H1 (cell line): ENCODE measurements around the gene INO80. TPM values are rescaled to one million over a fixed set of nuclear protein-coding genes. Genes with fewer than 3 reads are reported as not detected.
A peak's percentile ranks its signal among the peaks of the same experiment; 100 is the strongest.

ENCODE experiments used
- CTCF ChIA-PET: fragments of 300-600 bp; sonication (Branson Sonifier 250); formaldehyde crosslinking; loops from one replicate; lab custom pipeline; 2021; ENCODE audit not compliant: partially characterized antibody; lab: Charles Lee
- POLR2A ChIA-PET: fragments of 300-600 bp; sonication (Branson Sonifier 250); formaldehyde crosslinking; loops from one replicate; lab custom pipeline; 2021; ENCODE audit warnings: inconsistent platforms; ENCODE audit not compliant: partially characterized antibody; lab: Charles Lee
- DNase-seq, 2 experiments: peaks; one replicate each; pipeline versions ENCODE4 v3.0.0 to v3.0.0-alpha.2; 2010 to 2022; ENCODE audit warnings: low spot score in 2 of 2, low read depth in 1 of 2, mixed read lengths in 1 of 2
- FAIRE-seq: peaks from 2 replicates; lab custom pipeline; 2011; peaks lifted over from hg19 to GRCh38; lab: Jason Lieb, UNC
- H2AFZ ChIP-seq: 2 replicates; pipeline ENCODE4 v1.8.1; 2012; ENCODE audit warnings: low read length, inconsistent platforms
- H2AK5ac ChIP-seq: 2 replicates; pipeline ENCODE4 v1.6.1; 2013; ENCODE audit warnings: low read depth, low read length
- H2BK120ac ChIP-seq: replicated peaks from 2 replicates; pipeline ENCODE3; 2013; ENCODE audit warnings: low read depth, low read length, inconsistent platforms
- H2BK12ac ChIP-seq: 2 replicates; pipeline ENCODE4 v1.6.1; 2013; ENCODE audit warnings: low read depth, low read length
- H2BK15ac ChIP-seq: 2 replicates; pipeline ENCODE4 v1.6.1; 2013; ENCODE audit warnings: low read length
- H2BK20ac ChIP-seq: 2 replicates; pipeline ENCODE4 v1.6.1; 2013; ENCODE audit warnings: low read length
- H2BK5ac ChIP-seq: 2 replicates; pipeline ENCODE4 v1.6.1; 2013; ENCODE audit warnings: low read depth, low read length
- H3K14ac ChIP-seq: 2 replicates; pipeline ENCODE4 v1.6.1; 2013; ENCODE audit warnings: inconsistent platforms; ENCODE audit not compliant: insufficient read length
- H3K18ac ChIP-seq: 2 replicates; pipeline ENCODE4 v1.6.1; 2013; ENCODE audit warnings: low read length; ENCODE audit errors: extremely low read depth
- H3K23ac ChIP-seq: 2 replicates; pipeline ENCODE4 v1.6.1; 2013; ENCODE audit warnings: inconsistent platforms; ENCODE audit not compliant: insufficient read length
- H3K23me2 ChIP-seq: 2 replicates; pipeline ENCODE4 v1.6.1; 2013; ENCODE audit warnings: low read depth, low read length
- H3K27ac ChIP-seq: 2 replicates; pipeline ENCODE4 v1.6.1; 2011; ENCODE audit warnings: low read depth, low read length, inconsistent platforms
- H3K27me3 ChIP-seq, 4 experiments: replicated peaks in 1 of 4; 1 replicate in 1 of 4; 2 replicates in 3 of 4; pipeline versions ENCODE4 v1.6.1 to v1.8.1; 2011 to 2013; ENCODE audit warnings: low read length in 3 of 4, mild to moderate bottlenecking in 3 of 4, inconsistent platforms in 2 of 4, mixed read lengths in 2 of 4, moderate library complexity in 1 of 4; ENCODE audit not compliant: control insufficient read depth in 3 of 4, insufficient read depth in 3 of 4; ENCODE audit errors: extremely low read depth in 1 of 4
- H3K36me3 ChIP-seq, 4 experiments: 2 replicates each; pipeline versions ENCODE4 v1.6.1 to v1.8.1; 2011 to 2013; ENCODE audit warnings: mild to moderate bottlenecking in 4 of 4, low read length in 3 of 4, moderate library complexity in 2 of 4, control low read depth in 1 of 4, inconsistent platforms in 1 of 4; ENCODE audit not compliant: insufficient read depth in 4 of 4, control insufficient read depth in 2 of 4
- H3K4ac ChIP-seq: replicated peaks from 2 replicates; pipeline ENCODE3; 2013; ENCODE audit warnings: low read length, low read depth, mixed read lengths, inconsistent platforms; ENCODE audit not compliant: insufficient read length
- H3K4me1 ChIP-seq, 4 experiments: replicated peaks in 1 of 4; 1 replicate in 1 of 4; 2 replicates in 3 of 4; pipeline versions ENCODE4 v1.6.1 to v1.8.1; 2011 to 2013; ENCODE audit warnings: low read length in 3 of 4, inconsistent platforms in 2 of 4, mixed read lengths in 1 of 4; ENCODE audit not compliant: insufficient read depth in 4 of 4, control insufficient read depth in 3 of 4
- H3K4me2 ChIP-seq, 2 experiments: 2 replicates each; pipeline versions ENCODE4 v1.6.1 to v1.8.1; 2011 to 2013; ENCODE audit warnings: low read depth in 2 of 2, low read length in 2 of 2, control low read depth in 1 of 2, inconsistent platforms in 1 of 2, mild to moderate bottlenecking in 1 of 2; ENCODE audit not compliant: insufficient read depth in 1 of 2
- H3K4me3 ChIP-seq, 4 experiments: fragments of 200-600, 300-600 bp in 1 of 4; sonication (generic), shearing (Covaris generic), sonication (Bioruptor Twin) in 1 of 4; 2 replicates each; pipeline versions ENCODE4 v1.5.1 to v1.8.1; 2011 to 2016; ENCODE audit warnings: low read length in 4 of 4, low read depth in 3 of 4, control low read depth in 2 of 4, inconsistent platforms in 2 of 4, mild to moderate bottlenecking in 2 of 4, mixed read lengths in 1 of 4, moderate library complexity in 1 of 4; ENCODE audit not compliant: insufficient read depth in 2 of 4; ENCODE audit errors: extremely low read depth in 1 of 4
- H3K56ac ChIP-seq: replicated peaks from 2 replicates; pipeline ENCODE3; 2013; ENCODE audit warnings: low read depth, mild to moderate bottlenecking, mixed read lengths, low read length, inconsistent platforms; ENCODE audit not compliant: insufficient read length
- H3K79me1 ChIP-seq: 2 replicates; pipeline ENCODE4 v1.6.1; 2013; ENCODE audit warnings: low read depth, low read length, control low read depth
- H3K79me2 ChIP-seq, 2 experiments: 2 replicates each; pipeline versions ENCODE4 v1.6.1 to v1.8.1; 2012 to 2013; ENCODE audit warnings: low read length in 2 of 2, mild to moderate bottlenecking in 2 of 2, inconsistent platforms in 1 of 2; ENCODE audit not compliant: insufficient read depth in 2 of 2, control insufficient read depth in 1 of 2
- H3K9ac ChIP-seq, 4 experiments: replicated peaks in 1 of 4; 1 replicate in 1 of 4; 2 replicates in 3 of 4; pipeline versions ENCODE4 v1.6.1 to v1.8.1; 2011 to 2013; ENCODE audit warnings: low read depth in 3 of 4, low read length in 3 of 4, control low read depth in 2 of 4, mild to moderate bottlenecking in 2 of 4, moderate library complexity in 2 of 4, inconsistent platforms in 1 of 4; ENCODE audit errors: extremely low read depth in 1 of 4
- H3K9me3 ChIP-seq, 2 experiments: 2 replicates each; pipeline versions ENCODE4 v1.6.1 to v1.8.1; 2012 to 2013; ENCODE audit warnings: mild to moderate bottlenecking in 2 of 2, moderate library complexity in 2 of 2, control low read depth in 1 of 2, inconsistent platforms in 1 of 2, low read depth in 1 of 2, low read length in 1 of 2, mixed read lengths in 1 of 2; ENCODE audit not compliant: insufficient read depth in 2 of 2
- H4K20me1 ChIP-seq, 2 experiments: replicated peaks in 1 of 2; 2 replicates each; pipeline versions ENCODE3 to v1.8.1; 2011 to 2013; ENCODE audit warnings: inconsistent platforms in 2 of 2, low read length in 2 of 2, mild to moderate bottlenecking in 1 of 2; ENCODE audit not compliant: insufficient read depth in 2 of 2, control insufficient read depth in 1 of 2
- H4K5ac ChIP-seq: 2 replicates; pipeline ENCODE4 v1.6.1; 2013; ENCODE audit warnings: low read length, low read depth, mixed read lengths, inconsistent platforms; ENCODE audit not compliant: insufficient read length
- H4K8ac ChIP-seq: 2 replicates; pipeline ENCODE4 v1.8.0; 2013; ENCODE audit warnings: mild to moderate bottlenecking, moderate library complexity, low read length, inconsistent platforms; ENCODE audit not compliant: insufficient read depth; ENCODE audit errors: extremely low read depth
- H4K91ac ChIP-seq: replicated peaks from 2 replicates; pipeline ENCODE3; 2013; ENCODE audit warnings: low read length, mixed read lengths, inconsistent platforms; ENCODE audit not compliant: insufficient read length
- CEBPB ChIP-seq: IDR thresholded peaks from 2 replicates; pipeline ENCODE4 v1.6.1; 2012; ENCODE audit warnings: low read depth, low read length
- CHD1 ChIP-seq: IDR thresholded peaks from 2 replicates; pipeline ENCODE4 v1.6.1; 2012; ENCODE audit warnings: low read depth, low read length, improper control_type of control experiment
- CREB1 ChIP-seq: IDR thresholded peaks from 2 replicates; pipeline ENCODE4 v1.6.1; 2012; ENCODE audit warnings: inconsistent platforms
- FOSL1 ChIP-seq: IDR thresholded peaks from 2 replicates; pipeline ENCODE4 v1.6.1; 2011; ENCODE audit warnings: mild to moderate bottlenecking, low read depth, low read length, moderate library complexity; ENCODE audit not compliant: insufficient read depth
- RAD21 ChIP-seq, 2 experiments: IDR thresholded peaks in 1 of 2; conservative IDR thresholded peaks in 1 of 2; 2 replicates each; pipeline ENCODE4 v1.6.1; 2011; ENCODE audit warnings: low read depth in 2 of 2, low read length in 2 of 2, improper control_type of control experiment in 1 of 2, inconsistent platforms in 1 of 2, mild to moderate bottlenecking in 1 of 2, moderate library complexity in 1 of 2
- RNF2 ChIP-seq: fragments of 200-900, 300-1000 bp; sonication (generic); IDR thresholded peaks from 2 replicates; pipeline ENCODE4 v1.7.1; 2016; ENCODE audit warnings: borderline replicate concordance, low read depth, mild to moderate bottlenecking, antibody characterized with exemption, low read length; ENCODE audit not compliant: poor library complexity, severe bottlenecking; ENCODE audit errors: missing control alignments
- SAP30 ChIP-seq: fragments of 300-600 bp; sonication (generic); IDR thresholded peaks from 2 replicates; pipeline ENCODE4 v1.7.1; 2012; ENCODE audit warnings: low read length, moderate library complexity, mild to moderate bottlenecking, inconsistent platforms; ENCODE audit not compliant: insufficient read depth, insufficient replicate concordance
- SIN3A ChIP-seq, 2 experiments: IDR thresholded peaks in 1 of 2; conservative IDR thresholded peaks in 1 of 2; 2 replicates each; pipeline ENCODE4 v1.6.1; 2011 to 2012; ENCODE audit warnings: low read length in 2 of 2, improper control_type of control experiment in 1 of 2, low read depth in 1 of 2, mild to moderate bottlenecking in 1 of 2
- SIRT6 ChIP-seq: IDR thresholded peaks from one replicate; pipeline ENCODE4 v1.7.1; 2012; ENCODE audit warnings: low read length, inconsistent platforms
- TAF1 ChIP-seq: IDR thresholded peaks from 2 replicates; pipeline ENCODE4 v1.6.1; 2011; ENCODE audit warnings: mild to moderate bottlenecking, low read depth, low read length
- TCF12 ChIP-seq: IDR thresholded peaks from 2 replicates; pipeline ENCODE4 v1.6.1; 2011; ENCODE audit warnings: low read depth, mild to moderate bottlenecking, low read length
- WGBS, 2 experiments: shearing (Covaris generic) in 1 of 2; methylation state at CpG; one replicate each; pipeline versions ENCODE4 v1.1.6 to v1.1.7; 2013 to 2015; ENCODE audit warnings: low lambda C conversion rate in 2 of 2, mixed read lengths in 2 of 2, inconsistent platforms in 1 of 2, low coverage in 1 of 2, missing lambda C conversion rate in 1 of 2; ENCODE audit not compliant: insufficient replicate concordance in 2 of 2, insufficient coverage in 1 of 2, insufficient read length in 1 of 2; ENCODE audit errors: extremely low coverage in 1 of 2, missing lambda C conversion rate in 1 of 2; 5-methylcytosine and 5-hydroxymethylcytosine counted together
- polyA plus RNA-seq, 7 experiments: library from polyadenylated mRNA; depleted of rRNA in 3 of 7; stranded (reverse) in 5 of 7; unstranded in 2 of 7; fragments of >200 nt in 5 of 7; fragments of 200-250 nt in 2 of 7; gene quantifications; 1 replicate in 5 of 7; 2 replicates in 1 of 7; 4 replicates in 1 of 7; pipeline versions ENCODE4 v1.2.1 to v1.2.3, GENCODE V29; 2011 to 2013; ENCODE audit warnings: missing spikeins in 2 of 7, mixed read lengths in 2 of 7
- total RNA-seq: library from RNA; stranded (reverse); fragmentation: NEBNext Ultra II Directional; extraction: Animal tissue kit (Norgen Biotek cat#: 25700); gene quantifications from 2 replicates; pipeline ENCODE4 v1.2.1, GENCODE V29; 2021
- TF ChIP-seq, protein P1 (sequence below): IDR thresholded peaks from 2 replicates; pipeline ENCODE4 v1.6.1; 2011; ENCODE audit warnings: low read depth, mild to moderate bottlenecking, low read length; ENCODE audit not compliant: insufficient read depth

The INO80 gene
- total and polyA plus RNA-seq, 2 of the 8 experiments (the other 6 are each of a cell fraction or from before 2014, with no cell fraction given), result 4.3 to 24.5 TPM

DNA sequence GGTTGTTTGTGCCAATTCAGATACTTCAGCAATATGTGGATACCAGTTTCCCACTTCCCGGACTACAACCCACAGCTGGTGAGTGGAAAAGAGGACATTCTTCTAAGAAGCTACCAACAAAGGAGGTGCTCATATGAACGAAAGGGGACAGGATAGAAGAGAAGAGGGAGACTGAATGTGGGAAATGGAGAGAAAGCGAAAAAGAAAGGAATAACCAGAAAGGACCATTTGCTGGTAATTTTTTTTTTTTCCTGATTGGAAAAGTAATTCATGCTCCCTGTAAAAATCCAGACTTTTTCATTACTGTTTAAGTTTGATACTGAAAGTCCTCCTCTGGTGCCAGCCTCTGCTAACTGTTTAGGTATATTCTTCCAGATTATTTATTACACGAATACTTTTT, 164.3 kb downstream of the INO80 start:
- DNase-seq (no peak), FAIRE-seq (no peak)
- Histone ChIP-seq H4K20me1 (peaks cover 0 to 10% of the 10 kb centered on the region in 2 experiments), H3K27ac (no peak overlapping the region), H3K79me1 (no peaks in the 10 kb centered on the region; the same call in 1 of the 2 replicates), H3K14ac (no peak overlapping the region), H3K23ac (no peak overlapping the region), H3K4ac (no peak overlapping the region), H2BK20ac (no peak overlapping the region), H4K91ac (no peak overlapping the region), H3K9me3 (no peaks in the 10 kb centered on the region), H3K9ac (no peak overlapping the region; a peak in 1 of 7 replicates), H3K4me2 (peak overlapping the region in 1 of 2 experiments; percentile 84; a peak in 1 of 4 replicates), H3K27me3 (no peaks in the 10 kb centered on the region), H3K4me1 (peaks cover 2 to 20% (median 12%) of the 10 kb centered on the region in 4 experiments), H3K56ac (no peak overlapping the region), H3K18ac (no peak overlapping the region), H3K23me2 (peaks cover 10% of the 10 kb centered on the region), H4K5ac (no peak overlapping the region), H2BK15ac (no peak overlapping the region), H2BK120ac (no peak overlapping the region), H2AFZ (no peak overlapping the region), H2BK5ac (no peak overlapping the region), H3K36me3 (peaks cover 8 to 28% (median 12%) of the 10 kb centered on the region in 4 experiments), H2AK5ac (no peak overlapping the region), H3K79me2 (peaks cover 0 to 28% of the 10 kb centered on the region in 2 experiments; a peak in 2 of 4 replicates), H2BK12ac (no peak overlapping the region; the same call in none of the 2 replicates), H3K4me3 (peak overlapping the region in 2 of 4 experiments; percentile 47 to 92; a peak in 2 of 8 replicates), H4K8ac (no peak overlapping the region)
- no peak for TF ChIP-seq SIN3A (conservative IDR thresholded peaks at IDR 0.05 in 1 of 2, IDR thresholded peaks at IDR 0.05 in 1 of 2; ENCODE audit: low read depth in 1 of 2, low read length in 2 of 2)
- TF ChIP-seq SIRT6, result no peak
- TF ChIP-seq RAD21 (IDR thresholded peaks at IDR 0.05 in 1 of 2, conservative IDR thresholded peaks at IDR 0.05 in 1 of 2; ENCODE audit: low read depth in 2 of 2, low read length in 2 of 2), result no peak
- no peak for TF ChIP-seq CEBPB
- TF ChIP-seq TCF12, result no peak
- TF ChIP-seq SAP30, result no peak
- TF ChIP-seq RNF2, result no peak
- no peak for TF ChIP-seq TAF1
- TF ChIP-seq, protein P1, sequence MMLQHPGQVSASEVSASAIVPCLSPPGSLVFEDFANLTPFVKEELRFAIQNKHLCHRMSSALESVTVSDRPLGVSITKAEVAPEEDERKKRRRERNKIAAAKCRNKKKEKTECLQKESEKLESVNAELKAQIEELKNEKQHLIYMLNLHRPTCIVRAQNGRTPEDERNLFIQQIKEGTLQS, result no peak
- TF ChIP-seq CREB1, result no peak
- no peak for TF ChIP-seq FOSL1
- TF ChIP-seq CHD1, result no peak
- ChIA-PET CTCF (interaction anchor here (0.7 to 33.1 kb wide), 8 partner anchors 10 to 46 kb away, joined by 3 to 590 read pairs (median 8); partner anchors contain the start of gene DLL4), POLR2A (interaction anchor here (0.6 to 43.8 kb wide), 16 partner anchors 0 to 318 kb away, joined by 3 to 1505 read pairs (median 8); partner anchors contain the start of genes CHAC1, DLL4, INO80 and RHOV)
- WGBS, 2 experiments, result 90% methylated on average over 4 of the region's 4 CpGs; no CpG with 5 or more reads in 1 of the 2 experiments
